Activated CD4-positive, alpha-beta T cell treated with anti-CD3 and anti-CD28 coated beads, Interleukin-2, amount 50 U/mL, for 16 hours (primary cell): ENCODE measurements around the gene GPR22.

Experiments used
- DNase-seq: peaks from one replicate; pipeline ENCODE4 v3.0.0-alpha.2; 2020

Gene GPR22, protein sequence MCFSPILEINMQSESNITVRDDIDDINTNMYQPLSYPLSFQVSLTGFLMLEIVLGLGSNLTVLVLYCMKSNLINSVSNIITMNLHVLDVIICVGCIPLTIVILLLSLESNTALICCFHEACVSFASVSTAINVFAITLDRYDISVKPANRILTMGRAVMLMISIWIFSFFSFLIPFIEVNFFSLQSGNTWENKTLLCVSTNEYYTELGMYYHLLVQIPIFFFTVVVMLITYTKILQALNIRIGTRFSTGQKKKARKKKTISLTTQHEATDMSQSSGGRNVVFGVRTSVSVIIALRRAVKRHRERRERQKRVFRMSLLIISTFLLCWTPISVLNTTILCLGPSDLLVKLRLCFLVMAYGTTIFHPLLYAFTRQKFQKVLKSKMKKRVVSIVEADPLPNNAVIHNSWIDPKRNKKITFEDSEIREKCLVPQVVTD

DNA sequence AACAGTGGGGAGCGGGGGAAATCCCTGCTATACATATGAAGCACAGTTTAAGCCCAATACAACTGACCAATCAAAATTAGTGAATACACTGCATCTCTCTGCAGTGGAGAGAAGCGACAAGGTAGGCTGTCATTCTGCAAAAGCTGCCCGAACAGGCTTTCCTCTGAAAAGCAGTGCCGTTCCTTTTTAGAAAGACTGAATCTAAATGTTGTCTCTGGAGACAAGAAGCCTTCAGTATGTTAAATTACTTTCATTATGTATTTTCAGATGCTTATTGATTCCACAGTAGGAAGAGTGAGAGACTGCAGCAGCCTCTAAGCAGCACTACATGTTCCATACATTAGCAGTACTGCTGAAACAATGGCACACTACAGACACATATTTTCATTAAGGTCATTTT is at the start of gene GPR22:
Gene GPR22 (plus strand): TSS at position 129 of the 400 bp plus-strand sequence. CDS start 4,004 bp downstream, outside the sequence.
- DNase-seq = no peak

DNA sequence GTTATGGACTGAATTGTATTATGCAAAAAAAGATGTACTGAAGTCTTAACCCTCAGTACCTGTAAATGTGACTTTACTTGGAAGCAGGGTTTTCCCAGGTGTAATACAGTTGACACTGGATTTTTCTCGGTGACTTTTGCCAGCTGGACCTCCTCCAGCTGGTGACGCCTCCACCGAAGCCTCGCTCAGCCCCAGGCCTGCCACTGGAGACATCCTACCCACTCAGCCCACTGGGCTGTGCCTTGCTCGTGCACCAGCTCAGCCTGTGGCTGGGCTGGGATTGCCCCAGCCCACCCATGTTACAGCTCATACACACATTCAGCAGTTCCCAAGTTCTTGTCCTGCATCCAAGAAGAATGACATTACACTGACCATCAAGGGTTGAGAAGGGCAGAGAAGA is 42.4 kb upstream of the GPR22 start:
- no peak for DNase-seq

DNA sequence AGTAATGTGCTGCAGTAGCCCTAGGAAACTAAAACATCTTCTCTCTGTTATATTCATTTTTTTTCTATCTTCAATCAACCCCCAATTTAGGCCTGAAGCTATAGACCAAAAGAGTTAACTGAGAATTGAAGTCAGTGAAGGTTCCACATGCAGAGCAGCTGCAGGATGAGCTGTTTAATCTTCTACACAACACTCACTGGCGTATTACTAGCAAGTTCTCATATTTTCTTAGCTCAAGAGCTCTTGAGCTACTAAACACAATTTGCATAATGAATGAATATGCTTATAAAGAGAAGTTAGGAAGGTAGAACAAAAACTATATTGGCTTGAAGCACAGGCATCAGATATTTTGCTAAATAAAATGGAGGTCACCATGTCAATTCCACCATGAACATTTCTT is 41.2 kb upstream of the GPR22 start:
- DNase-seq = no peak

DNA sequence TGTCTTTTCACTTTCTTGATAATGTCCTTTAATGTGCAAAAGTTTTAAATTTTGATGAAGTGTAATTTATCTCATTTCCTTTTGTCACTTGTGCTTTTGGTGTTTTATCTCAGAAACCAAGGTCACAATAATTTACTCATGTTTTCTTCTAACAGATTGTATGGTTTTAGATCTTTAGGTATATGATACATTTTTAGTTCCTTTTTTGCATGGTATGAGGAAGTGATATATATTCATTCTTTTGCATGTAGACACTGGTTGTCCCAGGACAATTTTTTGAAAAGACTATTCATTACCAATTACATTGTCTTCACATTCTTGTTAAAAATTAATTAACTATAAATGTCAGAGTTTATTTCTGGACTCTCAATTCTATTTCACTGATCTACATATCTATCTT is 39.8 kb upstream of the GPR22 start:
- DNase-seq = no peak

DNA sequence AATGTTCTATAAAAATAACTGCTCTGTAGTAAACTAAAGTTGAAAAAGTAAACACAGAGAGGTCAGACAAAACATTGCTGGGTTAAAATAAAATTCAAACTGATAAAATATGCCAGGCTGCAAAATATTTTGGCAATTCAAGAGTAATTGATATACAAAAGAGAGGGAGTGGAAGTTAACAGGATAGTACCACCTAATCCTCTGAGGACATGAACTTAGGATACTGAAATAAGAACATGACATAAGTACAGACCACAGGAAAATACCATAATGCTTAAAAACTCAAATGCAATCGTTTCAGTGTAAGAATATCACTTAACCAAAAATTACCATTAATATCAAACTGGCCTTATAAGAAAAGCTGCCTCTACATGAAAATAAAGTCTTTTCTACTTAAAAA is 37.6 kb upstream of the GPR22 start:
- DNase-seq = no peak

DNA sequence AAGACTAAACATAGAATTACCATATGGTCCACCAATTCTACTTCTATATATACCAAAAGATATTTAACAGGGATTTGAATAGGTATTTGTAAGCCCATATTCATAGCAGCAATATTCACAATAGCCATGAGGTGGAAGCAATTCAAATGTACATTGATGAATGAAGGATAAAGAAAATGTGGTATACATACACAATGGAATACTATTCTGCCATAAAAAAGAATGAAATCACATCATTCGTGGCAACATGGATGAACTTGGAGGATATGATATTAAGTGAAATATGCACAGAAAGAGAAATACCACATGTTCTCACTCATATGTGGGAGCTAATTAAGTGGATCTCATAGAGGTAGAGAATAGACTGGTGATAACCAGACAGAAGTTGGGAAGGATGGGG is 34.1 kb upstream of the GPR22 start:
- DNase-seq = no peak

DNA sequence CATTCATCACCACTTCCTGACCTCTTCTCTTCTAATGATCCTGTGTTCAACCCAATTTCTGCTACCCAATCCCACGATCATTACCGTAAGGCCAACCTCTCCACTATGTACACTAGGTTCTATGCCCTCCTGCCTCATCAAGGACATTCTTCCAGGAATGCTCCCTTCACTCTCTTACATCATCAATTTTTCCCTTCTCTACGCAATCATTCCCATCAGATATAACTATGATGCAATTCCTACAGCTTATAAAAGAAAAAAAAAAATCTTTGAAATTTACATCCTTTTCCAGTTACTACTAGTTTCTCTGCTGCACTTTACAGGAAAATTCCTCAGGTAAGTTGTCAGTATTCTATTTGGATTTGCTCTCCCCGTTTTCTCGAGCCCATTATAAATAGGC is 30.8 kb upstream of the GPR22 start:
- no peak for DNase-seq

DNA sequence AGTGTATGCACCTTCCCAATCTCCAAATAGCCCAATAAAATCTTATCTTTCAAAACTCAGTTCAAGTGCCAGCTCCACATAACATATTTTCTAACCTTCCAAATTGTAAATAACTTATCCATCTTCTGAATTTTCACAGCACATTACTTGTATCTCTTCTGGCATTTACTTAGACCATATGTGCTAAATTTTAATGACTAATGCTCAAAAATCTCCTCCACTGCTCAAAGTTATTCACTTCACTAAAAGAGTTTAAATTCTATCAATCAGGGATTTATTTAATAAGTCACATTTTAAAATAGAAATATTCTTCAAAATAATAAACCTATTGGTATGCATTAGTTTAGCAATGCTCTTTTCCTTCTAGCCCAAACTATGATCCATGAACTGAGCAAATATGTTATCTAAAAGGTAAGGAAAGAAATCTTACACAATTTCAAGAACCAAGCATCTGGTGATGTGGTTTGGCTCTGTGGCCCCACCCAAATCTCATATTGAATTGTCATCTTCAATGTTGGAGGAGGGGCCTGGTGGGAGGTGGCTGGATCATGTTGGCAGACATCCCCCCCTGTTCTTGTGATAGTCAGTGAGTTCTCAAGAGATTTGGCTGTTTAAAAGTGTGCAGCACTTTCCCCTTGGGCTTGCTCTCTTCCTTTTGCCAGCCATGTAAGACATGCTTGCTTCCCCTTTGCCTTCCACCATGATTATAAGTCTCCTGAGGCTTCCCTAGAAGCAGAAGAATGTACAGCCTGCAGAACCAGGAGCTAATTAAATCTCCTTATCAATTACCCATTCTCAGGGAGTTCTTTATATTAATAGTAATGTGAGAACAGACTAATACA is 28.1 kb upstream of the GPR22 start:
- no peak for DNase-seq

DNA sequence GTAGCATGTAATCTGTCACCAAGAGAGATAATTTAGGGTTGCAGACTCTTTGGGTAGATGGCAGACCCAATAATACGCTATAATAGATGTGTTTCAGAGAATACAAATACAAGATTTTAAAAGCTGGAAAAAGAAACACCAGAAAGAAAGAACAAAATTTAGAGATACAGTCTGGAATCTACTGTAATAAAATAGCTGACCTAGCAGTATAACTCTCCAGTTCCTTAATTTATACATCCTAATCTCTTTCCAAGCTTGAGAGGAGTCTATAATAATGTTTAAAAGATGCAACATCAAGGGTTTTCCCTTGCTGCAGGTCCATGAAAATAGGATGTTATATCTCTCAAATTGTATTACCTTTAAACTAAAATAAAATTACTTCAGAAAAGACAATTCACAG is 27.2 kb upstream of the GPR22 start:
- no peak for DNase-seq

DNA sequence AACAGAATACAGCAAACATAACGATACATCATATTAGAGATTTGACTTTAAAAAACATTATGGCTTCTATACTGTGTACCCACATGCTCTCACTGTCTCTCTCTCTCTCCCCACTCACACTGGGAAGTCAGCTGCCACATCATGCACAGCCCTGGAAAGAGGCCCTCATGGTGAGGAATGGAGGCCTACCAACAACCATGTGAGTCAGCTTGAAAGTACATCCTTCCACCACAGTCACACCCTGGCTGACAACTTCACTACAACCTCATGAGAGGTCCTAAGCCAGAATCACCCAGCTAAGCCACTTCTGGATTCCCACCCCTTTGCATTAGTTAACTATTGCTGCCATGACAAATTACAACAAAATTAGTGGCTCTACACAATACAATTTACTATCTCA is 23.3 kb upstream of the GPR22 start:
- DNase-seq = peak; percentile 28

DNA sequence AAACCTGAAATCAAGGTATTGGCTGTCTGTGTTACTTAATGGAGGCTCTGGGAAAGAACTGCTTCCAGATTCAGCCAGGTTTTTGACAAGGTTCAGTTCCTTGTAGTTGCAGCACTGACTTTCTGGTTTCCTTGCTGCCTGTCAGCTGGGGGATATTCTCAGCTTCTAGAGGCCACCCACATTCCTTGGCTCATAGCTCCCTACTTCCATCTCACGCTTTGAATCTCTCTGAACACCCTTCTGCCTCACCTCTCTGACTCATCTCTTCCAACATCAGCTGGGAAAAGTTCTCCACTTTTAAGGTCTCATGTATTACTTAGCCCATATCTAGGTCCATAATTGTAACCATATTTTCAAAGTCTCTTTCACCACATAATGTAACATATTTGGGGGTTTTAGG is 22.9 kb upstream of the GPR22 start:
- no peak for DNase-seq

DNA sequence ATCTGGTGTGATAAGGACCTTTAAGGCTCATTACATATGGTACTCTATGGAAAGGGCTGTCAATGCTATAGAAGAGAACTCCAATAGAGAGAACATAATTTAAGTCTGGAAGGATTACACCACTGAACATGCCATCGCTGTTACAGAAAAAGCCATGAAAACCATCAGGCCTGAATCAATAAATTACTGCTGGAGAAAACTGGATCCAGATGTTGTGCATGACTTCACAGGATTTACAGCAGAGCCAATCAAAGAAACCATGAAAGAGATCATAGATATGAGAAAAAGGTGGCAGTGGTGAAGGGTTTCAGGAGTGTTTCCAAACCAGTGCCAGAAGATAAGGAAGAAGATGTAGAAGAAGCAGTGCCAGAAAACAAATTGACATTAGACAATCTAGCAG is 18.9 kb upstream of the GPR22 start:
- DNase-seq = no peak

DNA sequence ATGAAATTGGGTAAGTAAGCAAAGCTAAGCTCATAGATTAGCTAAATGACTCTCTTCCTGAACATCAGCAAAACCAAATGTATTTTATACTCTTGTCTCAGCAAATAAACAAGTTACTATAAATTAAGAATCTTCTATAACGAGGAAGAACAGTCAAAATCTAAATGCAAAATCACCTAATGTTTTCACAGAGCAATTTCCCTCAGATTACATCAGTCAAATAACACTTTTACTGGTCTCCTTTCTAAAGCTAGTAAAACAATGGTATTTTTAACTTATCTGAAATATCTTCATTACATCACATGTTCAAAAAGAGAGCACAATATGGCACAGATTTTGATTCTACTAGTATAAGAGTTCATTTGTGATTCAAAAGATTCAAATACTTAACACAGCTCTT is 16.5 kb upstream of the GPR22 start:
- no peak for DNase-seq

DNA sequence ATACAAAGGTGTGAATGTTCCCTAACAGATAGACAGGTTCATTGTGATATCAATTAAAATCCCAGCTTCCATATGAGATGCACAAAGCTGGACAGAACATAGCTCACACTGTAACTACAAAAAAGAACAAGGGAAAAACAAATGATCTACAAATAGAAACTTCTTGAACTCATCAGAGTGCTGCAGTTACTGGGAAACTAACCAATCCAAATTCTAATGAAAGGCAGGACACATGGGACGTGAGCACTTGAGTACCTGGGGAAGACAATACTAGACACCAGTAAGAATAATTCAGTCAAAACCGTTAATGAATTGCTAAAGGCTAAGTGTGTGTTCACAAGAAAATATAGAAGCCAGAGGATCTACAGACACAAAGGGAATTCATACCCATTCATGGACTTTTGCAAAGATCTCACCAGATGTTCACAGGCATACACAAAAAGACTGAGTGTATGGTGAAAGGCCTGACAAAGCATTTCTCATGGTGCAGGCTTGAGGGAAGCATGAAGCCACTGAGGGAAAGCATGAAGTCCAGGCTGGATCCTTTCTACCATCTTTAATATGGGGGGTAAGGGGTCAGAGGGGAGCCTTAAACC is 7.8 kb upstream of the GPR22 start:
- no peak for DNase-seq

DNA sequence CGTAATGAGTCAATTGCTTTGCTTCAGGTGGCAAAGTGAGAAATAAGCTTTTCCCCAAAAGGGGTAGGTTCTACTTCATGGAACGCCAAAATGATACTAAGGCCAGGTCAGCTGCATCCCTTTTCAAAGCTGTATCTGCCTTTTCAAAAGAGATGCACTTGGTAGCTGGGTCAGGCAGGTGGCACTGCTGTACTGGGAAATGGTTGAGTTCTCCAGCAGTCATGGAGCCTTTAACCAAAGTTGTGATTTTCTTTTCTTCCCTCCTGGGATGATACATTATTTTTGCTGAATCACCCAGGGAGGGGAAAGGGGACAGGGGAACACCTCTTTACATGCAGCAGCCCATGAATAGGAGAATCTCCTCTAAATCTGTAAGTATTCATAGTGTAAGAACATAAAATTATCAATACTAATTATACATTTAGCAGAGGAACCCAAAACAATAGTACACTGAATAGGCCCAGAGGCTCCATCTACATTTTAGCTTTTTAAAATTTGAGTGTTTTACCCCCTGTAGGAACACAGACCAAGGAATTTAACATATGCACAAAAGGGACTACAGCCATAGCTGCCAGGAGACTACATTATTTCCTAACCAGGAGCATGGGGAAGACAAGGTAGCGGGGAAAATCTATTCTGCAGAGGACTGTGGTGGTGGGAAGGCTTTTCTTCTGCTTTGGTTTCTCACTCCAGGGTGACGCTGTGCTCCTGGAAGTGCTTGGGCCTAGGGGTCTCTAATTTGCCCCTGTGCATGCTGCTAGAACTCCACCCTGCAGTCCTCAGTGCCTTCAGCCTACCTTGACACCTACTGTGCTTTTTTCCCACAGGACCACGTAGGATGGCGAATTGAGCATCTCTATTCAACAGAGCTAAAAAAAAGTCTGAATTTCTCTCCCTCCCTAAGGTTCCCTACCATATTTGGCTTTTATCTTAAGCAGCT is 6.4 kb upstream of the GPR22 start:
- peak; percentile 35 for DNase-seq

DNA sequence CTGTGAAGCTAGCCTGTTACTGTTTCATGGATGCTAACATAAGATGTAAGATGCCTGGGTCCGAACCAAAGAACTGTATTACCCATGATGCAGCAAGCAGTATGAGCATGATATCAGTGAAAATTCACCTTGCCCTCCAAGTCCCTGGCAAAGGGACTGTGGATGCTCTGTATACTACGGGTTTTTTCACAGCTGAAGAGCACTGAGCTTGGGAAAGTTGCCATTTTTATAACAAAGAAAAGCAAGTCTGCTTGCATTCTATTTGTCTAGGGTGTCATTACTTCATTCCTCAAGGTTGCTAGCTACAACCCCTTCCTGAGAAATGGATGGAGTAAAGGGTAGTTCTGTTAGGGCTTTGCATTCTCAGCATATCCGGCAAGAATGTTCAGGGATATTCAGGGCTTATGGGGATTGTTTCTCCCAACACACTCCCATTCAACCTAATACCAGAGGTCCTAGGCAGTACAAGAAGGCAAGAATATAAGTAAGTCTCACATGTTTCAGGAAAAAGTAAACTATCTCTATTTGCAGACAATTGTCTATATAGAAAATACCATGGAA is 5.1 kb upstream of the GPR22 start:
- no peak for DNase-seq

DNA sequence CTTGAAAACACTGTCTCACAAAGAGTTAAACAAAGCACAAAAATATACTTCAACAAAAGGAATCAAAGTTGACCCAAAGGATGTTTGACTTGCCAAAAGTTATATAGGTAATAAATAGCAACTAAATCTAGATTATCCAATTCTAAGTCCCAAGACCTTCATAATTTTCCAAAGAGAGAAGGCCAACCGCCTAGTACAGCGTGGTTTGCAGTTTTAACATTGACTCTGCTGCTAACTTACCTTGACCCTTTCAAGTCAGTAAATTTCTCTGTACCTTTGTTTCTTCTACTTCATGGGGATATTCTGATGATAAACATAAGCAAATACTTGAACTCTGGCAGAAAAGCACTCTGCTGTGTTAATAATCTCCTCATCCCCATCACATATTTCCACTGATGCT is 1.9 kb upstream of the GPR22 start:
- DNase-seq = no peak

DNA sequence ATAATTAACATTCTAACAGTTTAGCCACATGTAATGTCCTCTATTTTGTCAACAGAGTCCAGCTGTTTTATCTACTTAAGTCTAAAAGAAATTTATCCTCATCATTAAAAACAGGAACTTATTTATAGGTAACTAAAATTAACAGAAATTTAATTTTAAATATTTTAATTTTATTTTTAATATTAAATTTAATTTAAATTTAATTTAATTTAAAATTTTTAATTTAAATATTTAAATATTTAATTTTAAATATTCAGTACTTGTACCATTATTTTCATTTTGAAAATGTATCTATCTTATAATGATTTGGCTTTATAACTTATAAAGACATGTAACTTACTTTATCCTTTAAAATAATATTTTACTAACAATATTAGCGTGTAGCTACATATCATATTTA is 1.0 kb upstream of the GPR22 start:
- no peak for DNase-seq

DNA sequence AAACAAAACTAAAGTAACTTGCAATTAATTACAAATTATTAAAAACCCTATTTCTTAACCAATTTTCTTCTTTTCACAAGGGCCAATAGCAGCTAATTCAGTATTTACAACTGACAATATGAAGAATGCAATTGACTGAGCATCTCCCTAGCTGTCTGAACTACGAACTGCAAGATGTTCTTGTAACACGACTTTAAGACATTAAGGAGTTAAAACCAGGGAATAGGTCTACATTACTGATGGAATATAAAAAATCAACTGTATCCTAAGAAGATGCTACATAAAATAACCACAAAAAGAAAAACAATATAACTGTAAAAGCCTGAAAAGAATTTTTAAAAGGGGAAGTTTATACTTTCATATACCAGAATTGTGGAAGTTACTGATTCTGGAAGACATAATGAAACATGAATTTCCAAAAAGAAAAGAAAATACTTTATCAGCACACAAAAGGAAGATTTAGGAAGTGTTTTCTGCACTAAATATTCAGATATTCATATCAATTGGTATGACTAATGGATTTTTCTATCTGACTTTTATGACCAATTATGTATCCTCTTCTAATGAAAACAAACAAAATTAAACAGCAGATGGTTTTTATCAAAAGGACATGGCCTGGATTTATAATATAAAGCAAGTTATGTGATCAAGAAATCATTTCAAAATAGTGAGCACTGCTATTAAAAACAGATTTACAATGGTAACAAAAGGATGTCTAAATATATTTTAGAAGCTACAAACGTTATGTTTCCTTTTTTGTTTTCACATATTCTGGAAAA is 1.6 kb downstream of the GPR22 start:
- DNase-seq = no peak

DNA sequence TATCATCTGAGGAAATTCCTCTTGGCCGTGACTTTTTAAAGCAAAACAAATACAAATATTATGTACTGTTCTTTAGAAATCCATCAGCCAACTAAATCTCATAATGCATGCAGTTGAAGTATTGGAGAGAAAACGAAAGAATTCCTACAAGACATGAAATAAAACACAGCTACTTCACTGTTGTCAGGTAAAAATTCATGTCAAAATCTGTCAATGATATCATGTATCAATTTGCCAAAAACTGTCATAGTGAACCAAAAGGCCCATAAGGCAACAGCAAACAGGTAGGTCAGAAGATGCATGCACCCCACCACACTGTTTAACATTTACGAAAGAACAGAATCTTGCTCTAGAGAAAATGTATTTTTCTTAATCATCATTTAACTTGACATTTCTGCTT is 2.3 kb downstream of the GPR22 start:
- DNase-seq = no peak

DNA sequence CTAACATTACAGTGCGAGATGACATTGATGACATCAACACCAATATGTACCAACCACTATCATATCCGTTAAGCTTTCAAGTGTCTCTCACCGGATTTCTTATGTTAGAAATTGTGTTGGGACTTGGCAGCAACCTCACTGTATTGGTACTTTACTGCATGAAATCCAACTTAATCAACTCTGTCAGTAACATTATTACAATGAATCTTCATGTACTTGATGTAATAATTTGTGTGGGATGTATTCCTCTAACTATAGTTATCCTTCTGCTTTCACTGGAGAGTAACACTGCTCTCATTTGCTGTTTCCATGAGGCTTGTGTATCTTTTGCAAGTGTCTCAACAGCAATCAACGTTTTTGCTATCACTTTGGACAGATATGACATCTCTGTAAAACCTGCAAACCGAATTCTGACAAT is 4.3 kb downstream of the GPR22 start:
- no peak for DNase-seq

DNA sequence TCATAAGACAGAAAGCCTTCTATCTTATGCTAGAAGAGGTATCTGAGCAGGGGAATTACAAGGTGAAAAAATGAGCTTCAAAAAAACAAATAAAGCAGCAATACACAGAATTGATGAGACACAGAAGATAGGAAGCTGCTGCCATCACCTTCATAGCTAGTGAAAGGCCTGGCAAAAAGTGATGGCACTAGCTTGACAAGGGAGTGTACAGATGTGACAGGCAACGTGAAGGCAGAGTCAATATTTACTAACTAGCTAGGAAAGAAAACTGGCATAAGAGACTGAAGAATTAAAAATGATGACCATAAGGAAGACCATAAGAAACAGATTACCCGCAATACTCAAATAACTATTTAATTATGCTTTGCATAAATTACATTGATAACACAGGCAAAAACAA is 9.4 kb downstream of the GPR22 start:
- no peak for DNase-seq
